Ramos (cell line): ENCODE results near the gene SH3PXD2A.
"Not testable (repeated sequence)": the region's sequence is repeated elsewhere in the genome, so short reads cannot be mapped to it uniquely, and the experiment has no call there.

Source experiments
- in situ Hi-C: fragments of 300-500 bp; cut with MboI; formaldehyde crosslinking; loops from one replicate; pipeline ENCODE4 v1.14.3; 2022; ENCODE audit warnings: low sequenced_read_pairs; ENCODE audit not compliant: unreplicated experiment

SH3PXD2A gene

GRCh38 chr10:103776878-103777591, 78.3 kb downstream of the SH3PXD2A start:
- in situ Hi-C loops = no loop called here

DNA sequence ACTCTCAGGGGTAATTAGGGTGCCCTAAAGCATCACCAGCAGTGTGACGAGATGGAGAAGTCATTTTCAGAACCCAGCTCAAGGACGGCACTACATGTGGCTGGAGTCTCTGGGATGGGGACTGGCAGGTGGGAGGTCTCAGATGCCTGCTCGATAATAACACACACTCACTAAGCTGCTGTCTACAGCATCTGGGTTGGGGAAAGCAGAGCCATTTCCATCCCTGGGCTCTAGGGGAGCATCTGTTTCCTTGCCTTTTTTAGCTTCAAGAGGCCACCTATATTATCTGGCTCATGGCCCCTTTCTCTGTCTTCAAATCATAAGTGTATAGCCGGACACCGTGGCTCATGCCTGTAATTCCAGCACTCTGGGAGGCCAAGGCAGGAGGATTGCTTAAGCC, 79.6 kb downstream of the SH3PXD2A start:
- in situ Hi-C loops = no loop called here

DNA sequence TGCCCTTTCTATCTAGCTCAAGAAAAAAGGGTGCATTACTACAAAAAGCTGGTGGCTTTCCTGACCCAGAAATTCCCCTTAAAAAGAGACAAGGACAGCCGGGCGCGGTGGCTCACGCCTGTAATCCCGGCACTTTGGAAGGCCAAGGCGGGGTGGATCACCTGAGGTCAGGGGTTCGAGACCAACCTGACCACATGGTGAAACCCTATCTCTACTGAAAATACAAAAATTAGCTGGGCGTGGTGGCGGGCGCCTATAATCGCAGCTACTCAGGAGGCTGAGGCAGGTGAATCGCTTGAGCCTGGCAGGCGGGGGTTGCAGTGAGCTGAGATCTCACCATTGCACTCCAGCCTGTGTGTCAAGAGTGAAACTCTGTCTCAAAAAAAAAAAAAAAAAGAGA, 82.5 kb downstream of the SH3PXD2A start:
- in situ Hi-C loops = not testable (repeated sequence)

DNA sequence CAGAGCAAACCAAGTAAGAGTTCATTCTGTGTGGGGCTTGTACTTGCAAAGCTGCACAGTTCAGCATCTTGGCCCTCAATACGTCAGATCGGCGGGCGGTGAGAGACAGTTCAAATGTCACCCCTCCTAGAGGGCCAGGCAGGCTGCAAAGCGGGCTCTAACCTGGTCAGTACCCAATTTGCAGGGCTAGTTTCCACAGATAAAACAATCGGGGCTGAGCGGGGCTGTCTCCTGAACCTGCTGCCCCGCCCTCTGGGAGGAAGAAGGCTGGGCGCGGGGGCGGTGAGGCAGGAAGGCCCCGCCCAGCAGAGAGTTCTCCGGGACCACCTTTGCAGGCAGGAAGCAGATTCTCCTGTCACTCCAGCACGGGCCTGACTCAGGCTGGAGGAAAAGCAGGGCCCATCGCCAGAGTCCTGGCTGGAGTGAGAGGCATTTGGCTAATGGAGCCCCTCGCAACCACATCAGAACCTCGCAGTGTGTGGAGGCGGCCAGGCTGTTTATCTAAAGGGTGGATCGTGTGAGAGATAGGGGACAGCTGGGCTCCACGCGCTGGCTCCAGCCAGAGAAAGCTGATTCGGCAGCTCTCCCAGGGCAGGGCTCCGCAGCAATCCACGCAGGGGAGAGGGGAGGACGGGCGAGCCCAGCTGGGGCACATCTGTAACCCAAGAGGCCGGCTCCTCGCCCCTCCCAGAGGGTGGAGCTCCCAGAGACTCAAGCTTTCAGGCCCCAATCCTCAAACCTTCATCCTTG, 83.1 kb downstream of the SH3PXD2A start:
- in situ Hi-C loops = no loop called here

- in situ Hi-C loops = no loop called here
Observed at GRCh38 chr10:103770139-103770538, 85.2 kb downstream of the SH3PXD2A start.

GRCh38 chr10:103769176-103769575, 86.2 kb downstream of the SH3PXD2A start:
- in situ Hi-C loops = no loop called here

GRCh38 chr10:103768345-103768744, 87.0 kb downstream of the SH3PXD2A start:
- in situ Hi-C loops = no loop called here

GRCh38 chr10:103767756-103768155, 87.6 kb downstream of the SH3PXD2A start:
- in situ Hi-C loops = no loop called here

- in situ Hi-C loops = no loop called here
Observed at GRCh38 chr10:103766751-103767505, 88.4 kb downstream of the SH3PXD2A start.

DNA sequence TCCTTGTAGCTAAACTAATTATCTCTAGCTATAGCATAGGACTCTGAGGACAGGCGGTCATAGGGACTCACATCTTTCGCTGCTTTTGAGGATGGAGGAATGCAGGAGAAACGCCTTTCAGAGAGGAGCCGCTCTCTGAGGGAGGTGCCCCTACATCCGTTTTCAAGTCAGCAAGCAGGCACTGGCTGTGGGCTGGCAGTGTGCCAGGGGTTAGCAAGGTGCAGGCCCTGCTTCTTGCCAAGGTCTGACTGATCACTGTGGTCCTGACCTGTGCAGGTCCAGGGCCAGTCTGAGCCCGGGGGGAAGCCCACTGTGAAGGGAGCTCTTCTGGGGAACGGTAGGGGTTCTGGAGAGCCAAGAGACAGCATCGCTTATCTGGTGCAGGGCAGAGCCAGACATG, 89.4 kb downstream of the SH3PXD2A start:
- in situ Hi-C loops = no loop called here

DNA sequence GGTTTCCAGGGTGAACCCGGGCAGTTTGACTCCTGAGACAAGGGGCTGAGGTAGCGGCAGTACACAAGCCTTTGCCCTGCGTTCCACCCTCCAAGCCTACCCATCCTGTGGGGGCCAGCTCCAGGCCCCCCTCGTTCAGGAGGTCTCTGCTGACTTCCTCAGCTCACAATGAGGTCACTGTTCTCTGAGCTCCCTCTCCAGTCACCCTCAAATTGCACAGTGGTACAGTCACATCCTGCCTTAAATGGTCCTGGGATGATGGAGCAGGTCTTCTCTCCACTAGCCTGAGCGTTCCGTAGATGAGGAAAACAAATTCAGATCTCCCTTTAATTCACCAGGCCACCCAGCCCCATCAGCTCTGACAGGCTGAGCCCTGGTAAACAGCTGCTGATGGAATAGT, 90.2 kb downstream of the SH3PXD2A start:
- in situ Hi-C loops = no loop called here

DNA sequence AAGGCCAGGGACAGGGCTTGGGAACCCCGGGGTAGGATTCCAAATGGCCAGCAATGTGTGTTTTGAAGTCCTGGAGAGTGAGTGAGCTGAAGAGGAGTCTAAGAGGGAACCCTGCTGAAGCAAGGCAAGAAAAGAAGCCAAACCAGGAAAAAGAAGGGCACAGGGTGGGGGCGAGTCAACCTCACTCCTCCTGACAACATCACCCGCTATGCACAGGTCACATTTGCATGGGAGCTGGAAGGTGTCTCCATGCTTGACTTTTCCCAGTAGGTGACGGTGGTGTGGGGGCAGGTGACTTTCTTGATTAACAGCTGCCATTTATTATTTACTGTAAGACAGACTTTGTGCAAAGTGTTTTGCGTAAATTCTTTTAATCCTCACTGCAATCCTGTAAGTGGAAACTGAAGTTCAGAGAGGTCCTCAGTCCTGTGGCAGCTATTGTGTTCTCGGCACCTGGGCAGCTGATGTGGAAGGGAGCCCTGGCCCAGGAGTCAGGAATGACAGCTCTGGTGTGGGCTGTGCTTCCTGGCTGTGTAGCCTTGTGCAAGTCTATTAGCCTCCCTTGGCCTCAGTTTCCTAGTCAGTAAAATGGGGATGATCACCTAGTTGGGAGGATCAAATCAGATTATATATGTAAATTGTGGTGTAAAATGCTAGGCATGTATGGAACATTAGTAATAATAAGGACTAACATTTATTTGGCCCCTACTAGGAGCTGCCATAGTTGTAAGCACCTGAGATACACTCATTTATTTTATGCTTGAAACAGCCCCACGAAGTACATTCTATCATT, 90.9 kb downstream of the SH3PXD2A start:
- in situ Hi-C loops = no loop called here

- in situ Hi-C loops = no loop called here
Observed at GRCh38 chr10:103763374-103764202, 91.8 kb downstream of the SH3PXD2A start.

DNA sequence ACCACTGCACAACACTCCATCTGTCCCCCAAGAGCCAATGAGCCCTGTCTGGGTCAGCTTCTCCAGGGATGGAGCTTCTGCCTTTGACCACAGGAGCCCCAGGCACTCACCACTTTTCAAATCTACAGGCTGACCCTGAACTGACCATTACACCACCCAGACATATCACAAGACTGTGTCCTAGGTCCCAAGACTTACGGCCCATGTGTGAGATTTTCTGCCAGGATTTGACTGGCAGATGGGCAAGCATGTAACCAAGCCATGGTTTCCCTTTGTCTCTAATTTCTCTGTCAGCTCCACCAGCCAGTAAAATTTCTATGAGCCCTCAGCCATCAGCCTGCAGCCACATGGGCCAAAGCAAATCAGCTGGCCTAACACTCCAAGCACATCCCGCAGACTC, 92.5 kb downstream of the SH3PXD2A start:
- in situ Hi-C loops = no loop called here

- in situ Hi-C loops = no loop called here
Observed at GRCh38 chr10:103762162-103762561, 93.2 kb downstream of the SH3PXD2A start.

DNA sequence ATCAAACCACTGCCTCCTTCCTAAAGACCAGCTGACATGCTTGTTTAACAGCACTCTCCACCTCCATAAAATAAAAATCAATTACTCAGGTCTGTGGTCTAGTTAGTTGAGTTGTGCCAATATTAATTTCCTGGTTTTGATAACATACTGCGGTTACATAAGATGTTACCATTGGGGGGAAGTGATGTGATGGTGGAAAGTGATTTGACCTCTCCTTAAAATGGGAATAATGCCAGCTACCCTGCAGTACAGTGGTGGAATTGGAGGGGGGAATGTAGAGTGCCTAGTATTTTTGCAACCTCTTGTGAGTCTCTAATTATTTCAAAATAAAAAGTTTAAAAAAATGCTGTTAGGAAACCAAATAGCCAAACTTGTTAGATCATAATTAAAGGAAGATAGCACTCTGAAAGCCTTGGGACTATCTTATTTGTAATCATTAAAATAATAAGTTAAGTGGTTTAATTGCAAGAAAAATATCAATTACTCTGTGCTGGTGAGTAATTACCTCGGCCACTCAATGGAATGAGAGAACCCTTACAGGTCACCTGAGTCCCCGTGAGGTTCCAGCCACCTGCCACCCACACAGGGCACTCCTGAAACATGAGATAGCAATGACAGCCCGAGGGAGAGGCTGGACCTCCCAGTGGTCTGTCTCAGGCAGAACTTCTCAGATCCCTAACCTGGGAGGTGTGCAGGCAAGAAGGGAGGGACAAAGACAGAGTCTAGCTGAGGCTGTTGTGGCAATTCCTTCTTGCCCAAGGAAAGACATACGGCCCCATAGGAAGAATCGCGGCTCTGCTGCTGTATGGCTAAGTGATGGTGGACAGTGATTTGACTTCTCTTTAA, 94.1 kb downstream of the SH3PXD2A start:
- in situ Hi-C loops = no loop called here

DNA sequence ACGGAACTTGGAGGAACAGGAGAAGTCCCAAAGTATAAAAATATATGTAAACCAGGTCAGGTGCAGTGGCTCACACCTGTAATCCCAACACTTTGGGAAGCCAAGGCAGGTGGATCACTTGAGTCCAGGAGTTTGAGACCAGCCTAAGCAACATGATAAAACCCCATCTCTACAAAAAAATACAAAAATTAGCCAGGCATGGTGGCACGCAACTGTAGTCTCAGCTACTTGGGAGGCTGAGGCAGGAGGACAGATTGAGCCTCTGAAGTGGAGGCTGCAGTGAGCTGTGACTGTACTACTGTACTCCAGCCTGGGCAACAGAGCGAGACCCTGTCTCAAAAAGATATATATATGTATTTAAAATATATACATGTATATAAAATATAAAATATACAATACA, 95.1 kb downstream of the SH3PXD2A start:
- in situ Hi-C loops = not testable (repeated sequence)

DNA sequence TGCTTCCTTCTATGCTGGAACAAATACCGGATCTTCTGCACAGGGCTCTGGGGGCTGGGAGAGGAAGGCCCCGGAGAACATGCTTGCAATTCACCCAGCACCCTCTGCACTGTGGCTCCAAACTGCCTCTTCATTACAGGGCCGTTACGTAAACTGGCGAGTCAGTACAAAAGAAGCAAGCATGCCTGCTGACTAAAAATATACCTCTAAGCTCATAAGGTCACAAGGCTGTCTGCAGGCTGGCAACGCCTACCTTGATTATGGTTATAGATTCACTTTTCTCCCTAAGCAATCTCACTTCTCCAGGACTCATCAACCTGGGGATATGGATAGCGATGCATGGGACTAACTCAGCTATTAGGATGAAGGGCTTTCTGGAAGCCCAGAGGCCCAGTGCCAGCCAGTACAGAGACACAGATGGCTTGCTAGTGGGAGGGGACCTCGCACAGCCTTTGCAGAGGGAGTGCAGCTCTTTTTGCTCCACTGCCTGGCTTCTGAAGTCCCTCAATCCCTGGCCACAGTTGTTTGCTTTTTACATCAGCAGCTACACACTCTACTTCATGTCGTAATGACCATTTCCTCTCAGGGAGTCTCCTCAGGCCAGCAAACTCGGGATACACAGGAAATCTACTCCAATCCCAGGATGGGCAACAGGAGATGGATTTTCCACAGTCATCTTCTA, 96.1 kb downstream of the SH3PXD2A start:
- in situ Hi-C loops = no loop called here
